ENCODE data around the gene ESPN.

DNA sequence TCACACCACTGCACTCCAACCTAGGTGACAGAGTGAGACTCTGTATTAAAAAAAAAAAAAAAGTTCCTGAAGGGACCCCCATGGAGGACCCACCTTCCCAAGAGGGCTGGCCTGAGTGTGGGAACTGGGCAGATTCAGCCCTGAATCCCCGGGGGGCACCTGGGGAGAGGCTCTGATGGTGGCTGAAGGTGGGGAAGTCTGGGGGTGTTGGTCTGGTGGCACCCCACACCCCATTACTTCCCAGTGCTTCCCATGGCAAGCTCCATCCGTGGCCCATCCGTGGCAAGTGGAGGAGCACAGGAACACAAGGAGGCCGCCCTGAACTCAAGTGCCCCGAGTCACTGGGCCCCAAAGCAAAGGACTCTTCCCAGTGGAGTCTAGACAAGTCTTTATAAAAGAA lies 42.2 kb downstream of the ESPN start:
- TF ChIP-seq, protein P1, sequence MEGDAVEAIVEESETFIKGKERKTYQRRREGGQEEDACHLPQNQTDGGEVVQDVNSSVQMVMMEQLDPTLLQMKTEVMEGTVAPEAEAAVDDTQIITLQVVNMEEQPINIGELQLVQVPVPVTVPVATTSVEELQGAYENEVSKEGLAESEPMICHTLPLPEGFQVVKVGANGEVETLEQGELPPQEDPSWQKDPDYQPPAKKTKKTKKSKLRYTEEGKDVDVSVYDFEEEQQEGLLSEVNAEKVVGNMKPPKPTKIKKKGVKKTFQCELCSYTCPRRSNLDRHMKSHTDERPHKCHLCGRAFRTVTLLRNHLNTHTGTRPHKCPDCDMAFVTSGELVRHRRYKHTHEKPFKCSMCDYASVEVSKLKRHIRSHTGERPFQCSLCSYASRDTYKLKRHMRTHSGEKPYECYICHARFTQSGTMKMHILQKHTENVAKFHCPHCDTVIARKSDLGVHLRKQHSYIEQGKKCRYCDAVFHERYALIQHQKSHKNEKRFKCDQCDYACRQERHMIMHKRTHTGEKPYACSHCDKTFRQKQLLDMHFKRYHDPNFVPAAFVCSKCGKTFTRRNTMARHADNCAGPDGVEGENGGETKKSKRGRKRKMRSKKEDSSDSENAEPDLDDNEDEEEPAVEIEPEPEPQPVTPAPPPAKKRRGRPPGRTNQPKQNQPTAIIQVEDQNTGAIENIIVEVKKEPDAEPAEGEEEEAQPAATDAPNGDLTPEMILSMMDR (IDR thresholded peaks at IDR 0.05): no peak
- TF ChIP-seq EP300 (IDR thresholded peaks at IDR 0.05): no peak
